ENCODE measurements around the gene RASA3.

GRCh38 chr13:114179087-114179658 lies 46.8 kb upstream of the RASA3 start, which contains the start of gene CFAP97D2:
- no peak for TF ChIP-seq CTCF (IDR thresholded peaks at IDR 0.05; ENCODE audit: insufficient read depth, low read length)
- no peak for TF ChIP-seq POLR2AphosphoS5 (IDR thresholded peaks at IDR 0.05; ENCODE audit: low read depth)
- no peak for TF ChIP-seq SPI1 (IDR thresholded peaks at IDR 0.05; ENCODE audit: borderline replicate concordance, low read depth)
- TF ChIP-seq REST (IDR thresholded peaks at IDR 0.05; ENCODE audit: insufficient replicate concordance, low read depth), result no peak
- no peak for TF ChIP-seq GABPA (IDR thresholded peaks at IDR 0.05; ENCODE audit: low read depth)
